NOMO-1 treated with DMSO at 0.1 percent for 48 hours (cell line): ENCODE measurements around the gene RIC3.

Source experiments
- DNase-seq: peaks from one replicate; lab custom pipeline; 2025; ENCODE audit not compliant: unreplicated experiment; lab: John Stamatoyannopoulos, UW

Gene RIC3

DNA sequence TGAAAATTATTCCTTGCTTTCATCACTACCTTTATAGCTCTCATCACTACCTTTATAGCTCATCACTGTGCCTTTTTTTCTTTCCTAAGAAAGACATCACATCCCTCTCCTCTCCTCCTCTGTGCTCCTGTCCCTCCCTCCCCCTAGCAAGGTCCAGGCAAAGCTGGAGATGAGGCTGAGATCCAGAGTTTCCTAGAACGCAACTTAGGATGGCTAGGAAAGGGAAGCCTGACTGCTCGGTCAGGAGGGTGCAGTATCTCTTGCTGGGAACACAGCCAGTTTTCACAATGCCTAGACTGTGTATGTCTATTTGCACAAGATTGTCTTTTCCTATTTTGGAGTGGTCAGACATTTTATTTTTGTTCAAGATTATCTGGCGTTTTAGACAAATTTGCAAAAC lies 63.2 kb downstream of the RIC3 start:
- DNase-seq: no peak

DNA sequence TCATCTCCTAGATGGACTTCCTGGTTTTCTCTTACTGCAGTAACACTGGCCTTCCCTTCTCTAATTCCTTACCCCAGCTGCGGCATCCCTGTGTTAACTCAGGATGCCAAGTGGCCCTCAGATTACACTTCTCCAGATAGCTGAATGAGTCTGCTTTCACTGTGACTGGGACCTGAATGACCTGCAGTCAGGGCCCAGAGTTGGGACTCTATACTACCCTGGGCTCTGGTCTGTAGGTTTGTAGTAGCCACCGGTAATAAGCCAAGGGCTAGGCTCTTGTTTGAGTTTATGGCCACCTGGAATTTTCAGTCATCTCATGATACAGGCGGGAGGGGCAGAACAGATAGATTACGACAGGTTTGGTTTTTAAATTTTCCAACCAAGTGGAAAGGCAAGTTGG lies 63.7 kb downstream of the RIC3 start:
- DNase-seq: no peak

DNA sequence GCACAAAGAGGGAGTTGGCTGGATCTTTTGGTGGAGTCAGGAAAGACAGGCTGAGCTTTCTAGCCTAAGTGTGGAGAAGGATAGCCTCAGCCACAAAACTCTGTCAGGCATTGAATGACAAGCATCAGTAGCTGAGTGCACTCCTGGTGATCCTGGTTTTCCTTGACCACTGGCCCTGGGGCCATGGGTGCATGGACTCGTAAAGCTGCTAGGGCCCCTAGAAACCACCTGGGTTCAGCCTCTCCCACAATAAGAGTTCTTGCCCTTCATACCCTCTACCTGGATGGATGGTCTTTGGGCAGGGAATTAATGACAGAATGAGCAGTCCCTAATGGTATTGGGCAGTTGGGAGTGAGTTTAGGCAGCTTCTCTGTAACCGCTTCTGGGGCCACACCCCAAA lies 64.9 kb downstream of the RIC3 start:
- DNase-seq: no peak

DNA sequence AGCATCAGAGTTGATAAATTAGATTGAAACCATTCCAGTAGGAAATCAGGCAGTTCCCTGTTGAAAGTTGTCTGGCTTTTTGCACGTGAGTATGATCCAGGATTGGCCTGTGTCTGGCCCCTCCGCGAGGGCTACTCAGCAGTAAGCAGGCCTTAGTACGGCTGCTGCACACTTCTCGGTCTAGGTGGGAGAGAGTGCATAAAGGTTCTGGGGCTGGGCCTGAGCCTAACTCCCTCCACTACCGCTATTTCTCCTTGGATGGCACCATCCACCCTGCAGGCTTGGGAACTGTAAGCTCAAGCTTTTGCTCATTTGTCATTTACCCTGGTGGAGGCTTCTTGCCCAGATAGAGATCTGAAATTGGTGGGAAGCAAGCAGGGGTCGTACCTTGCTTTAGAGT lies 65.9 kb downstream of the RIC3 start:
- no peak for DNase-seq

DNA sequence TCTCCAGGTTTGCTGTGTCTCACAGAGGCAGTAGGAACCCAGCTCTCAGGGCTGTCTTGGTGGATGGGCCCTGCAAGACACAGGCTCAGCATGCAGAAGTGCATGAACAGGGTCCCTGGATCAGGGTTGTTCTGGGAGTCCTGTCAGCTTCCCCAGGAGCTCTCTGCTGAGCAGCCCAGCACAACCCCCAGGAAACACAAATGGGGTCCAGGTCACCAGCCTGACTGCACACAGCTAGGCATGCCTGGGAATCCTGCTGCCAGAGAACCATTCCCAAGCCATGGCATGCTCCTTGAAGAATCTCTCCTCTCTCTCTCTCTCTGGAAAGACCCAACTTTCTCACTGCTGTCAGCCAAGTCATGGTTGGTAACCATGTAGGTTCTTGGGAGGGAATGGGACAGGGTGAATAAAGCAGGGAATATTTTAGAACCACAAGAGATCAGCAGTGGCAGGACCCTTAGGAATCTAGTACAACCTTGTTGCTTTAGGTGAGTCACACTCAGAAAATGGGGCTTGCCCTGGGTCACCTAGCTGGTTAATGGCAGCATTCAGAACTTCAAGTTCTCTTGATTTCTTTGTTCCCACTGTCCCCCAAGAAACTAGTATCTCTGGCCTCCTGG lies 66.4 kb downstream of the RIC3 start:
- no peak for DNase-seq

DNA sequence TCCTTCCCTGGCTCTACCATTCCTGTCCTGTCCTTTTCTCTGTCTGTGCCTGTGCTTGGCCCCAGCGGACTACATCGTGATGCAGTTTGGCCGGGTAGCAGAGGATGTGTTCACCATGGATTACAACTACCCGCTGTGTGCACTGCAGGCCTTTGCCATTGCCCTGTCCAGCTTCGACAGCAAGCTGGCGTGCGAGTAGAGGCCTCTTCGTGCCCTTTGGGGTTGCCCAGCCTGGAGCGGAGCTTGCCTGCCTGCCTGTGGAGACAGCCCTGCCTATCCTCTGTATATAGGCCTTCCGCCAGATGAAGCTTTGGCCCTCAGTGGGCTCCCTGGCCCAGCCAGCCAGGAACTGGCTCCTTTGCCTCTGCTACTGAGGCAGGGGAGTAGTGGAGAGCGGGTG lies 67.4 kb downstream of the RIC3 start:
- no peak for DNase-seq

DNA sequence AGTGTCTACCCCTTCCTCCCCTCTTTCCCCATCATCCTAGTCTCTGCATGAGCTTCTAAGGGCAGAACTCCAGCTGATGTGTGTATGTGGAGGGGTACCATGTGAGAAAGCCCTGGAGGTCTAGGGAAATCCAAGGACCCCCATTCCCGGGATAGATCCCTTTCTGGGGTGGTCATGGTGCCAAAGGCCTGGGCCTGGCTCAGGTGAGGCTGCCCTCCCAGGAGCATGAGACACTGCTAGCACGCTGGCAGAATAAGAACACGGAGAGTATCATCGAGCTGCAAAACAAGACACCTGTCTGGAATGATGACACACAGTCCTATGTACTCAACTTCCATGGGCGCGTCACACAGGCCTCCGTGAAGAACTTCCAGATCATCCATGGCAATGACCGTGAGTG lies 68.2 kb downstream of the RIC3 start:
- no peak for DNase-seq

DNA sequence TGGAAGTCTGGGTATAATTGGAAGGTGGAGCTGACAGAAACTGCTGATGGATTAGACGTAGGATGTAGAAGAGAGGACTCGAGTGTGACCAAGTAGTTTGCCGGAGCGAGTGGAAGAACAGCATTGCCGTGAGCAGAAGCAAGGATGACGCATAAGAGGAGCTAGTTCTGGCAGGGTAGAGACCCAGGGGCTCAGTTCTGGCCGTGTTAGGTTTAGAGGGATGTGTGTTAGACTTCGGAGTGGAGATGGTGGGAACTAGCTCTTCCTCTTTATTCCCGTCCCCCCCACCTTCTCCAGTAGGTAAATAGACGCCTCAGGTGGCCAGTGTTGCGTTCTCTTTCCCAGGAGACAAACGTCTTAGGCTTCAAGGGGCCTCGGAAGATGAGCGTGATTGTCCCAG lies 68.7 kb downstream of the RIC3 start:
- DNase-seq: no peak

DNA sequence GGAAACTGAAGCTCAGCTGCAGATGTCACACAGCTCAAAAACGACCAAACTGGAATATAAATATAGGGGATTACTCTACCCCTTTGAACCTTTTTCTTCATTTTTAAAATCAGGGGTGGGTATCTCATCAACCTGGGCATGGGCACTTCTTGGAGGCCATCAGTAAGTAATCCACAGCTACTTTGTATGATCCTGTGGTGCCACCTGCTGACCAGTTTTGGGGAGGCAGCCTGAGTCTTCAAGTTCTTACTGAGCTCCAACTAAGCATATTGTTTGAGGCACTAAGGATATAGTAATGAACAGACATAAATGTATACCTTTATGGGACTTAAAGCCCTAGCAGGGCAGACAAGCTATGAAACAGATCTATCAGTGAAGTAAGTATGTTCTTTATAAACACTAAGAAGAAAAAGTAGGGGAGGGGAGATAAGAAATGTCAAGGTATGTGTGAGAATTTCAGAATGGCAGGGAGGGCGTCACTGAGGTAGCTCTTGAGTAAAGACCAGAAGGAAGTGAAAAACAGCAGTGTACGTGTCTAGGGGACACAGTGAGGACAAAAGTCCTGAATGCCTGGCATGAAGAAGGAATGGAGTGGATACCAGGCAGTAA lies 69.4 kb downstream of the RIC3 start:
- peak; percentile 49 for DNase-seq

DNA sequence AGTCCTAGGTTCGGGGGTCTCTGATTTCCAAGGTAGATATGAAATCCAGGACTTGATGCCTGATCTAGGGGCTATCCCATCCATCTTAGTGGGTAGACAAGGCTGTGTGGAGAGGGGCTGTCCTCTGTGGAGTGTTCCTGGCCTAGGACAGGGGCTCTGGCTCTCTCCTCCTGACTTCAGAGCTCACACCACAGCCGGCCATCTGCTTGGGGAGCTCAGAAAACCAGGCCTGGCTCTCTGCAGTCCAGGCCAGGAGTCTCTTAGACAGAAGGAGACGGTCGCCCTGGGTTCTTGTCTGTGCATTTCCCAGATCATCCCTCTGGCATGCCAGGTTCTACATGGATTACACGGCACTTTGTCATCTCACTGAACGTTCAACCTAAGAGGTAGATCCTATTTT lies 69.9 kb downstream of the RIC3 start:
- no peak for DNase-seq

DNA sequence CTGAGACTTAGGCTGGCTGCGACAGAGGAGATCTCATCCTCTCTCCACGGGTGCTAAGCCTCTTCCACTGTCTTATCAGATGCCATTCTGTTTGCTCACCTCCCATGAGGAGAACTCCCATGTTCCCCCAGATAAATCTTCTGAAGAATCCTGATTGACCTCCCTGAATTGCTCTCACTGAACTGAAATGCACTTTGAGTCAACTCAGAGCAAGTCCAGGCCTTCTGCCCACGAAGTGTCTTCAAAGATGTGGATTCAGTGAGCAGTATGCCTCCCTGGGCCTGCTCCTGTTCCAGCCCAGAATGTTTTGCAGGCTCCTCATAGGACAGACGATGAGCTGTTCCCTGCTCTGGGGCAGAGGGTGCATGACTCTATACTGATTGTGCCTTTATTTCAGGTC lies 70.5 kb downstream of the RIC3 start:
- DNase-seq: no peak

DNA sequence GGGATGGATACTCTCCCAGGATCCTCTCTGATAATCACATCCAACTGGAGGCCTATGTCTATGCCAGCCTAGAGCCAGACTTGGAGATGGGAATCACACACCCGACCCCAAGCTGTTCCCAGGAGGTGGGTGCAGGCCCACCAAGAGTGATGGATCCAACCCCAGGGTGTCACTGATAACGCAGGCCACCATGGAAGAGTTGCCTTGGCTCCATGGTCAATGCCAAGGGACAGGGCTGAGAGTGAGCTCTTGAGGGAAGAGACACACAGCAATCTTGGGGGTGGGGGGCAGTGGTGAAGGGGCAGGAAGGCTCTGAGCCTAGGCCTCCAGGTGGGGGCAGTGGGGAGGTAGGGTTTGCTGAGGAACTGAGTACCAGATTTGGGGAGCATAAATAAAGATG lies 70.9 kb downstream of the RIC3 start:
- DNase-seq: no peak

DNA sequence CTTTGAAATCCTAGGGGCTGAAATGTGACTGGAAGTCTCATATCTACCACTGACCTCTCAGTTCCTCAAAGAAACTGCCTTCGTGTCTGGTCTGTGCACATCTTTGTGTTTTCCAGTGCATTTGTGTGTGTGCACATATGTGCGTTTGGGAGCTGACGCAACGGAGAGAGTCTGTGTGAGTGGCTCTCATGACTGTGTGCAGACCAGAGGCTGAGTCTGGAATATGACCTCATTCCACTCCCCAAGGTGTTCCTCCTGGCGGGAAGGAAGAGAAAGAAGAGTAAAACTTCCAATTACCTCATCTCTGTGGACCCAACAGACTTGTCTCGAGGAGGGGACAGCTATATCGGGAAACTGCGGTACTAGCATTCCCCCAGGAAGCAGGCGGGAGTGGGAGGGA lies 71.4 kb downstream of the RIC3 start:
- no peak for DNase-seq

DNA sequence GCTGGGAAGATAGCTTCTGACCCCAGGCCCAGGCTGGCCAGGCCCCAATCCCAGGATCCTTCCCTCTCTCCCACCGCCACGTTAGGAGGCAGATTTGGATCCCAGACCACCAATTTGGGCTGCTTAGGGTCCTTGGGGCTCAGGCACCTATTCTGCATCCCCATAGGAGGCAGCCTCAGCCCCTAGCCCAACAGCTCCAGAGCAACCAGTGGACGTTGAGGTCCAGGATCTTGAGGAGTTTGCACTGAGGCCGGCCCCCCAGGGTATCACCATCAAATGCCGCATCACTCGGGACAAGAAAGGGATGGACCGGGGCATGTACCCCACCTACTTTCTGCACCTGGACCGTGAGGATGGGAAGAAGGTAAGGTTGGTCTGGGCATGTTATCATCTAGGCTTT lies 71.8 kb downstream of the RIC3 start:
- no peak for DNase-seq

DNA sequence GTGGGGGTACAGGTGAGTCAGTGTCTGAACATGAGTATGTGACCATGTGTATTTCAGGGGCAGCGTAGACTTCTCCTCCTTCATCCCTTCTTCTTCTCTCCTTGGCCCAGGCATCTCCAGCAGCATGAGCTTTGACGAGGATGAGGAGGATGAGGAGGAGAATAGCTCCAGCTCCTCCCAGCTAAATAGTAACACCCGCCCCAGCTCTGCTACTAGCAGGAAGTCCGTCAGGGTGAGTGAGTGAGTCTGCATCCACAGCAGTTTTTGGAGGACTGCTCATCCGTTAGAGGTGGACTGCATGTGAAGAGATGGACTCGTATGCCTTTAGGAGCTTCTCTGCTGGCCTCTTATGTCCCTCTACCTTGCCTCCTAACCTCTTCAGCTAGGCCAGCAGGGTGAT lies 72.2 kb downstream of the RIC3 start:
- no peak for DNase-seq

DNA sequence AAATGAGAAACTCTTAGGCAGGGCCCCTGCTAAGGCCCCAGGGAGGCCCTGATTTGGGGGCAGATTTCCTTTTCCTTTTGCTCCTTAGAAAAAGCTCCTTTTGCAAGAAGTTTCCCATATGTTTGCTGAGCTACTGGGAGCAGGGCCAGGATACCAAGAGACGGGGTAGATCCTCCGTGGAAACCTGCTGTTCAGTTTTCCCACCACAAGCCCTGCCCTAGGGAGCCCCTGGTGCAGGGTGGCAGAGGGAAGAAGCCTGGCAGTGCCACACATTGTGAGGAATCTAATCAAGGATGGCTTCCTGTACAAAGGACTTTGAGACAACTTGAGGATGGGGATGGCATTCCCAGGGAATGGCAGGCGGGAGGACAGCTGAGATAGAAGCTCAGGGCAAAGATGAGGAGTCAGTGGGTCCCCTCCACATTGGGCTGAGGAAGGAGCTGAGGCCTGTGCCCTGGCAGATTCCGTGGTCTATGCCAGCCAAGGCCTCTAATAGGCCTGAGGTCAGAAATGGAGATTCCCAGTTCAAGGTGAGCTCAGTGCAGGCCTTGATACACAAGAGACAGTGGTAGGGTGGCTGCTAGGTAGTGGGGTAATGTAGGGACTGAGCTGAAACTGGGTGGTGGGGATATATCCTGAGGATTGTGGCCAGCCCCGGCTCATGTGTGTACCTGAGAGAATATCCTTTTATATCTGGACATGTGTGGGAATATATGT lies 72.9 kb downstream of the RIC3 start:
- DNase-seq: no peak

DNA sequence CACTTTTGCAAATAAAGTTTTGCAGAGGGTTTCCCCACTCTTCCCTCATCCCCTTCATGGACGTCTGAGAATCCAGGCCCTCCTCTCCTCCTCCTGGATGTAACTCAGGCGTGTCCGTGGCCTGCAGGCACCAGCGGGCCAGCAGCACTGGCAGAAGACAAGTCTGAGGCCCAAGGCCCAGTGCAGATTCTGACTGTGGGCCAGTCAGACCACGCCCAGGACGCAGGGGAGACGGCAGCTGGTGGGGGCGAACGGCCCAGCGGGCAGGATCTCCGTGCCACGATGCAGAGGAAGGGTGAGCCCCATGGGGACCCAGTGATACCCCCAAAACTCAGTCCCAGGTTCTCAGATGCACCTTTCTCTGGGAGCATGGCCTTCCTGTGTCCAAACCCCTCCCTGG lies 73.5 kb downstream of the RIC3 start:
- DNase-seq: no peak

DNA sequence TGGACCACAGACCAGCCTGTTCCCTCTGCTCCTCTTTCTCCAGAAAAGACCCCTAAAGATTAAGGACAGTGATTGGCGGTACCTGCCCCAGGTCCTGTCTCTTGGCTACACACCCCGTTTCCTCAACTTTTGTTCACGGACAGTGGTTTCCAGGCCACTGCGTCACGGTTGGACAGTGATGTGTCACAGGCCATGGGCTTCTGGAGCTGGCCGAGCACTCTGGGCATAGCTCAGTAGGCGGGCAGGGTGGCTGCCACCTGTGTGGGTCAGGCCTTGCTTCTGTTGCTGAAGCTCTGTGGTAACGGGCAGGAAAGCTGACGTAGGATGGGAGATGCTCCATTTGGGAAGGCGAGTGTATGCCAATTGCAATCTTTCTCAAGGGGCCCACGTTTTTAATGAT lies 74.2 kb downstream of the RIC3 start:
- no peak for DNase-seq

DNA sequence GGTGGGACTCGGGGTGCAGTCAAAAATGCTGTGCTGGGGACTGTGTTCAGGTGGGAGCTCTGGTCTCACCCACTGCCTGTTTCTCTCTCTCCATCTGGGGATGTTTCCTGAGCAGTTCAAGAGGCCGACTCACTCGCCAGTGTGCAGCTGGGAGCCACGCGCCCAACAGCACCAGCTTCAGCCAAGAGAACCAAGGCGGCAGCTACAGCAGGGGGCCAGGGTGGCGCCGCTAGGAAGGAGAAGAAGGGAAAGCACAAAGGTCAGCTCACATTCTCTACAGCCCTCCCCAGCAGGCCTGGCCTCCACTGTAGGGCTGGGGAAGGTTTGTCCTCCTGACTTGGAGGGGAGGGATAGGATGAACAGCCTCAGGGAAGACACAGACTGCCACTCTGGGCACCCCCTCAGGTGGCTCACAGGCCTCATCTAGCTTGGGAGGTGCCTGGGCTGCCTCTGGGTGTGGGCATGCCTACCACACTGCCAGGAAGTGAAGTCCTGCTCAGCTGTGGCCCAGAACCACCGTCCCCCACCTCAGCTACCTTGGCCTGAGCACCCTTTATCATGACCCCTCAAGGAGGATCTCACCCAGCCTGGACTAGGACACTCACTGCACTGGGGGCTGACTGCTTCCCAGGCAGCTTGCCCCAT lies 74.8 kb downstream of the RIC3 start:
- DNase-seq: no peak

DNA sequence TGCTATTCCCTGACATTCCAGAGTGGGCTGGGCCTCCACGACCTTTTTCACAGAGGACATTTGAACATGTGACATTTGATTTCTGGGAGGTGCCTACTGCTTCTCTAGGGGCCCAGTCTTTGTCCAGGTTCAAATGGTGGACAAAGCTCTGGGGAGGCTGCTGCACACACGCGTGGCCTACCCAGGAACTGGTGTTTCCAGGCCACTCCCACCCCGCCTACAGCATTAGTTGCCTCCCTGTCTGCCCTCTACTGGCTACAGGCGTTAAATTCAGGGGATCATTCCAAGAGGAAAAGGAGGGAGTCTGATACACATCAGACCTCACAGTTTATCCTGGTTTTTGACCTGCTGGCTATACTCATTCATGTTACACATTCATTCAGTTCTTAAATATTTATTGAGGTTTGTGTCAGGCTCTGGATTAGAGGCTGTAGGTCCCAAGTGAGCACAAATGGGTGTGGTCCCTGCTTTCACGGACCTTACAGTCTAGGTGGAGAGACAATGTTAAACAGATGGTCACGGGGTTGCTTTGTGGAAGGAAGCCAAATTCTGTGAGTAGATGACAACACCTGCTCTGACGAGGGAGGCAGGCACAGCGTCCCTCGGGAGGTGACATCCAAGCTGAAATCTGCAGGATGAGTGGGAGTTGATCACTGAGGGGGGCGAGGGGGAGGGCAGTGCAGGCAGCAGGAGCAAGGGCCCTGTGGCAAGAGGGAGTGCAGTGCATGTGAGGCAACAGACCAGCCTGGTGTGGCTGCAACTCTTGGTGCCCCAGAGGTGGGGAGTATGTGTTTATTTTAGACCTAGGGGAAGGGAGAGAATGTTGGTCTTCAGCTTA lies 76.0 kb downstream of the RIC3 start:
- peak; percentile 6 for DNase-seq

DNA sequence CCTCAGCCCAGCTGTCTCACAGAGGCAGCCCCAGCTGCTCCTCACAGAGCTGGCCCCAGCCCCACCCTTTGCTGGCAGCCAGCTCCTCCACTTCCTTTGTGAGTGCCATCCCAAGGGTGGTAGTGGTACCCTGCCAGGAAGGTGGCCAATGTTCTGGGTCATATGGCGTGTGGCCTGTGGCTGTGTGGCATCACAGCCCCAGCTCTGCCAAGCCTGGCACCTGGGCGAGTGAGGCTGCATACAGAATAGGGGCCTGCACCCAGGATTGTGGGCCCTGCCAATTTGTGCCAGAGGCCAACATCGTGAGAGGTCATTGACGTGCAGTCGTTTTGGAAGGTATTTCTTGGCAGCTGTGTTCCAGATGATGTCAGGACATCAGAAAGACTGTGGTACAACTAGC lies 77.1 kb downstream of the RIC3 start:
- no peak for DNase-seq
